ENCODE results near the gene CACNA2D3. TPM values are rescaled to one million over a fixed set of nuclear protein-coding genes. Genes with fewer than 3 reads are reported as not detected.

Gene CACNA2D3
- total and polyA plus RNA-seq, 2 experiments from 2014 or later: 1.1 to 2.5 TPM

- Histone ChIP-seq H3K79me2 (no peaks in the 10 kb centered on the region), H3K4me1 (ENCODE audit: insufficient read depth) (no peaks in the 10 kb centered on the region), H3K9me3 (ENCODE audit: low read depth) (no peaks in the 10 kb centered on the region), H2AFZ (no peak overlapping the region), H3K9me2 (replicated peaks; ENCODE audit: insufficient read depth) (no peaks in the 10 kb centered on the region), H4K20me1 (ENCODE audit: insufficient read depth, poor library complexity, severe bottlenecking) (no peaks in the 10 kb centered on the region), H3K36me3 (replicated peaks; ENCODE audit: insufficient read depth, low read depth) (no peaks in the 10 kb centered on the region), H3K4me3 (no peak overlapping the region), H3K27ac (peak overlapping the region; percentile 6), H3K27me3 (no peaks in the 10 kb centered on the region), H3K4me2 (no peak overlapping the region)
- no peak for TF ChIP-seq EZH2phosphoT487 (IDR thresholded peaks at IDR 0.05; ENCODE audit: low read depth, severe bottlenecking, unreplicated experiment)
- no peak for TF ChIP-seq CTCF (IDR thresholded peaks at IDR 0.05; ENCODE audit: poor library complexity)
- TF ChIP-seq EZH2 (IDR thresholded peaks at IDR 0.05; ENCODE audit: borderline replicate concordance): no peak
- WGBS (ENCODE audit: low lambda C conversion rate, missing lambda C conversion rate): 64% methylated on average over 10 of the region's 10 CpGs
- DNase-seq (ENCODE audit: low spot score): no peak
Observed at GRCh38 chr3:54549607-54550220, 427.4 kb downstream of the CACNA2D3 start.

- Histone ChIP-seq H3K4me1 (ENCODE audit: insufficient read depth) (no peaks in the 10 kb centered on the region), H3K36me3 (replicated peaks; ENCODE audit: insufficient read depth, low read depth) (no peaks in the 10 kb centered on the region), H3K27me3 (no peaks in the 10 kb centered on the region), H3K9me2 (replicated peaks; ENCODE audit: insufficient read depth) (no peaks in the 10 kb centered on the region), H2AFZ (no peak overlapping the region), H3K4me2 (no peak overlapping the region), H3K4me3 (no peak overlapping the region), H4K20me1 (ENCODE audit: insufficient read depth, poor library complexity, severe bottlenecking) (no peaks in the 10 kb centered on the region), H3K9me3 (ENCODE audit: low read depth) (no peaks in the 10 kb centered on the region), H3K27ac (no peak overlapping the region), H3K79me2 (no peaks in the 10 kb centered on the region)
- WGBS (ENCODE audit: low lambda C conversion rate, missing lambda C conversion rate): 85% methylated on average over 19 of the region's 19 CpGs
- DNase-seq (ENCODE audit: low spot score): no peak
- TF ChIP-seq EZH2 (IDR thresholded peaks at IDR 0.05; ENCODE audit: borderline replicate concordance) (no peak), EZH2phosphoT487 (IDR thresholded peaks at IDR 0.05; ENCODE audit: low read depth, severe bottlenecking, unreplicated experiment) (no peak), CTCF (IDR thresholded peaks at IDR 0.05; ENCODE audit: poor library complexity) (no peak)
Observed at GRCh38 chr3:54550221-54550977, 428.0 kb downstream of the CACNA2D3 start.

- Histone ChIP-seq H3K27me3 (peaks cover 4% of the 10 kb centered on the region), H3K79me2 (no peaks in the 10 kb centered on the region), H2AFZ (no peak overlapping the region), H3K4me2 (no peak overlapping the region), H4K20me1 (ENCODE audit: insufficient read depth, poor library complexity, severe bottlenecking) (no peaks in the 10 kb centered on the region), H3K36me3 (replicated peaks; ENCODE audit: insufficient read depth, low read depth) (no peaks in the 10 kb centered on the region), H3K9me2 (replicated peaks; ENCODE audit: insufficient read depth) (no peaks in the 10 kb centered on the region), H3K4me3 (no peak overlapping the region), H3K27ac (no peak overlapping the region), H3K9me3 (ENCODE audit: low read depth) (no peaks in the 10 kb centered on the region), H3K4me1 (ENCODE audit: insufficient read depth) (no peaks in the 10 kb centered on the region)
- 56% methylated on average over 4 of the region's 4 CpGs for WGBS (ENCODE audit: low lambda C conversion rate, missing lambda C conversion rate)
- DNase-seq (ENCODE audit: low spot score): no peak
- TF ChIP-seq EZH2phosphoT487 (IDR thresholded peaks at IDR 0.05; ENCODE audit: low read depth, severe bottlenecking, unreplicated experiment) (no peak), CTCF (IDR thresholded peaks at IDR 0.05; ENCODE audit: poor library complexity) (no peak), EZH2 (IDR thresholded peaks at IDR 0.05; ENCODE audit: borderline replicate concordance) (no peak)
Observed at GRCh38 chr3:54556630-54557029, 434.3 kb downstream of the CACNA2D3 start.

Data from hepatocyte (in vitro differentiated cells).